Endothelial cell of umbilical vein (primary cell): Measurements from ENCODE around the gene LGALS4. TPM values are rescaled to one million over a fixed set of nuclear protein-coding genes. Genes with fewer than 3 reads are reported as not detected.

ENCODE experiments used
- BruUV-seq: library from RNA; stranded (reverse); fragments of 400-500 nt; replicated peaks from 2 replicates; lab custom pipeline; 2021; lab: Mats Ljungman, UMichigan
- CTCF ChIA-PET: fragments of 300-600, 350-600 bp; sonication (Branson Sonifier 250); formaldehyde crosslinking; loops from one replicate; lab custom pipeline; 2021; ENCODE audit warnings: antibody characterized with exemption, inconsistent platforms; lab: Charles Lee
- POLR2A ChIA-PET: fragments of 300-600, 350-600 bp; sonication (Branson Sonifier 250); formaldehyde crosslinking; loops from one replicate; lab custom pipeline; 2021; ENCODE audit warnings: antibody characterized with exemption, inconsistent platforms; lab: Charles Lee
- DNase-seq: peaks from one replicate; pipeline ENCODE4 v3.0.0-alpha.2; 2011; ENCODE audit warnings: low read depth, low spot score
- FAIRE-seq: peaks from 2 replicates; lab custom pipeline; 2011; peaks lifted over from hg19 to GRCh38; lab: Jason Lieb, UNC
- H2AFZ ChIP-seq: 2 replicates; pipeline ENCODE4 v1.6.0; 2012; ENCODE audit warnings: low read depth, low read length, control low read depth, inconsistent platforms
- H3K27ac ChIP-seq: 2 replicates; pipeline ENCODE4 v1.5.1; 2011; ENCODE audit warnings: low read depth, mild to moderate bottlenecking, control low read depth, low read length, moderate library complexity; ENCODE audit not compliant: insufficient read depth
- H3K27me3 ChIP-seq, 2 experiments: 2 replicates each; pipeline versions ENCODE4 v1.6.0 to v1.6.1; 2011; ENCODE audit warnings: low read length in 2 of 2, mixed read lengths in 1 of 2; ENCODE audit not compliant: control insufficient read depth in 2 of 2, insufficient read depth in 2 of 2
- H3K36me3 ChIP-seq, 2 experiments: 2 replicates in 1 of 2; 3 replicates in 1 of 2; pipeline ENCODE4 v1.5.1; 2011; ENCODE audit warnings: low read length in 2 of 2, mild to moderate bottlenecking in 1 of 2, moderate library complexity in 1 of 2; ENCODE audit not compliant: control insufficient read depth in 2 of 2, insufficient read depth in 2 of 2; ENCODE audit errors: extremely low read depth in 1 of 2
- H3K4me1 ChIP-seq: 3 replicates; pipeline ENCODE4 v1.5.1; 2011; ENCODE audit warnings: mild to moderate bottlenecking, low read length; ENCODE audit not compliant: control insufficient read depth, insufficient read depth; ENCODE audit errors: extremely low read depth
- H3K4me2 ChIP-seq: 2 replicates; pipeline ENCODE4 v1.6.1; 2011; ENCODE audit warnings: low read length, control low read depth, mixed read lengths; ENCODE audit not compliant: insufficient read depth
- H3K4me3 ChIP-seq, 3 experiments: fragments of 200-600 bp in 1 of 3; sonication (generic), shearing (Covaris generic) in 1 of 3; replicated peaks in 1 of 3; 2 replicates each; pipeline ENCODE4 v1.5.1; 2011 to 2016; ENCODE audit warnings: control low read depth in 3 of 3, low read length in 3 of 3, mild to moderate bottlenecking in 2 of 3, inconsistent platforms in 1 of 3, low read depth in 1 of 3, moderate library complexity in 1 of 3; ENCODE audit not compliant: insufficient read depth in 1 of 3
- H3K79me2 ChIP-seq: 2 replicates; pipeline ENCODE4 v1.6.0; 2012; ENCODE audit warnings: low read length, inconsistent platforms; ENCODE audit not compliant: control insufficient read depth, insufficient read depth
- H3K9ac ChIP-seq: replicated peaks from 2 replicates; pipeline ENCODE3; 2011; ENCODE audit warnings: low read length, control low read depth; ENCODE audit not compliant: insufficient read depth; ENCODE audit errors: extremely low read depth
- H3K9me1 ChIP-seq: replicated peaks from 3 replicates; pipeline ENCODE4 v1.6.0; 2011; ENCODE audit warnings: mild to moderate bottlenecking, low read length; ENCODE audit not compliant: control insufficient read depth, insufficient read depth; ENCODE audit errors: extremely low read depth
- H3K9me3 ChIP-seq: replicated peaks from 2 replicates; pipeline ENCODE4 v1.5.1; 2012; ENCODE audit warnings: low read length, inconsistent platforms; ENCODE audit not compliant: control insufficient read depth, insufficient read depth
- H4K20me1 ChIP-seq: replicated peaks from 2 replicates; pipeline ENCODE3; 2011; ENCODE audit warnings: mild to moderate bottlenecking, low read length; ENCODE audit not compliant: control insufficient read depth, insufficient read depth; ENCODE audit errors: extremely low read depth
- EZH2 ChIP-seq: IDR thresholded peaks from 2 replicates; pipeline ENCODE4 v1.6.1; 2012; ENCODE audit warnings: borderline replicate concordance, low read depth, mild to moderate bottlenecking, moderate library complexity, low read length, inconsistent platforms; ENCODE audit not compliant: severe bottlenecking
- FOS ChIP-seq: IDR thresholded peaks from 2 replicates; pipeline ENCODE4 v1.6.1; 2011; ENCODE audit warnings: mild to moderate bottlenecking, low read length, moderate library complexity, borderline replicate concordance; ENCODE audit not compliant: insufficient read depth
- GATA2 ChIP-seq: IDR thresholded peaks from 2 replicates; pipeline ENCODE4 v1.7.0; 2011; ENCODE audit warnings: low read depth, mild to moderate bottlenecking, moderate library complexity, mixed read lengths, low read length; ENCODE audit not compliant: insufficient read length, insufficient read depth
- JUN ChIP-seq: IDR thresholded peaks from 2 replicates; pipeline ENCODE4 v1.6.1; 2011; ENCODE audit warnings: borderline replicate concordance, low read depth; ENCODE audit not compliant: insufficient read length, insufficient read depth
- MYC ChIP-seq: IDR thresholded peaks from one replicate; pipeline ENCODE4 v1.6.1; 2011; ENCODE audit warnings: mild to moderate bottlenecking, low read depth, low read length
- POLR2A ChIP-seq: IDR thresholded peaks from 2 replicates; pipeline ENCODE4 v1.6.1; 2012; ENCODE audit warnings: low read depth, mild to moderate bottlenecking, control low read depth, low read length
- POLR2AphosphoS5 ChIP-seq: IDR thresholded peaks from 2 replicates; pipeline ENCODE4 v1.6.1; 2012; ENCODE audit warnings: low read depth, mild to moderate bottlenecking, control low read depth, low read length, moderate library complexity; ENCODE audit not compliant: insufficient read depth
- dilution Hi-C: fragments of 300-500 bp; cut with MboI; formaldehyde crosslinking; loops from one replicate; pipeline ENCODE4 v1.15.0; 2019; ENCODE audit warnings: low sequenced_read_pairs; ENCODE audit not compliant: extremely low pct_ligation_motif_present
- intact Hi-C: fragments of 100-400 bp; cut with micrococcal nuclease; formaldehyde crosslinking; loops from one replicate; pipeline ENCODE4 v1.10.0; 2022
- polyA plus RNA-seq, 4 experiments: library from polyadenylated mRNA; depleted of rRNA in 3 of 4; stranded (reverse) in 3 of 4; unstranded in 1 of 4; fragments of >200 nt; gene quantifications; 2 replicates each; pipeline versions ENCODE4 v1.2.1 to v1.2.3, GENCODE V29; 2011 to 2012; ENCODE audit warnings: missing spikeins in 1 of 4
- total RNA-seq: library from RNA; stranded (reverse); gene quantifications from 2 replicates; pipeline ENCODE4 v1.2.3, GENCODE V29; 2021
- TF ChIP-seq, protein P1 (sequence below), 2 donors: IDR thresholded peaks; 1 replicate in 1 of 2; 2 replicates in 1 of 2; pipeline ENCODE4 v1.5.1; 2011; ENCODE audit warnings: low read length in 2 of 2, mild to moderate bottlenecking in 2 of 2, moderate library complexity in 2 of 2, control low read depth in 1 of 2, inconsistent platforms in 1 of 2, low read depth in 1 of 2; ENCODE audit not compliant: insufficient read depth in 1 of 2; ENCODE audit errors: extremely low read depth in 1 of 2
- TF ChIP-seq, protein P2 (sequence below): IDR thresholded peaks from 2 replicates; pipeline ENCODE4 v1.6.1; 2011; ENCODE audit not compliant: insufficient read depth, insufficient read length

LGALS4 gene
- total and polyA plus RNA-seq, 2 donors (not counting 3 experiments of a cell fraction or from before 2014, with no cell fraction given), result 0.19 TPM; not detected in 1

DNA sequence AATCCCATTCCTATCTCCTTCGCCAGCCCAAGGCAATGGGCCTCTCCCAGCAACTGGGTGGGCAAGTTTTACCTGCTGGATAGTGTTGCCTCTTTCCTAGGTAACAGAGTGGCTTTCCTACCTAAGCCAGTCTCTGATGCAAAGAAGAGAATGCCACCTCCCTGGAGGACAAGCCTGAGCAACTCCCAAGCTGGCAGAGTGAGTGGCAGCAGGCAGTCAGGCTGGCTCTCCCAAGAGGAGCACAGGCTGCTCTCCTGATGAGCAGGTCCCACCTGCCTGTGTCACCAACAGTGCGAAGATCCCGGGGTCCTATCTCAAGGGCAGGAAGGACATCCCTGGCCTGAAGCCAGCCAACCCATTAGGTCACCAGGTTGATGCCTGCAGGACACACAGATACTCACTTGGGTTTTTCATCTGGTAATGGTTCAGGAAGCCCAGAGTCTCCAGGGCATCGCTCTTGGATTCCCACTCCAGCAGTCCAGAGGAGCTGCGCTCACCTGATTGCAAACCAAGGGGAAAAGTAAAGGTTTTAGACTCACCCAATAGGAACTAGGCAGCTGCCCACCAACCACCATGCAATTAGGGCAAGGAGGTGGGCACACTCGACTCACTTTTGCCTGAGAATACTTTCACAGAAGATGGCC is 24.4 kb upstream of the LGALS4 start:
- DNase-seq, result no peak

More for the DNA sequence above, 24.4 kb upstream of the LGALS4 start:
- Histone ChIP-seq H3K9ac (no peak overlapping the region), H3K27me3 (no peaks in the 10 kb centered on the region), H3K79me2 (peaks cover 9% of the 10 kb centered on the region), H3K4me2 (no peak overlapping the region), H3K27ac (no peak overlapping the region), H3K36me3 (peaks cover 40 to 53% of the 10 kb centered on the region in 2 experiments), H3K4me1 (peaks cover 3% of the 10 kb centered on the region), H3K4me3 (no peak overlapping the region), H3K9me1 (no peaks in the 10 kb centered on the region), H3K9me3 (no peaks in the 10 kb centered on the region), H4K20me1 (no peaks in the 10 kb centered on the region), H2AFZ (no peak overlapping the region)
- no TSS peak for BruUV-seq
- intact Hi-C loops, result no loop called here
- no peak for FAIRE-seq
- dilution Hi-C loops, result no loop called here
- ChIA-PET POLR2A (no interaction called here), CTCF (interaction anchor here (0.6 to 1.2 kb wide), 2 partner anchors 28 to 67 kb away, joined by 3 to 5 read pairs; no protein-coding TSS in a partner anchor)
- TF ChIP-seq, protein P1, sequence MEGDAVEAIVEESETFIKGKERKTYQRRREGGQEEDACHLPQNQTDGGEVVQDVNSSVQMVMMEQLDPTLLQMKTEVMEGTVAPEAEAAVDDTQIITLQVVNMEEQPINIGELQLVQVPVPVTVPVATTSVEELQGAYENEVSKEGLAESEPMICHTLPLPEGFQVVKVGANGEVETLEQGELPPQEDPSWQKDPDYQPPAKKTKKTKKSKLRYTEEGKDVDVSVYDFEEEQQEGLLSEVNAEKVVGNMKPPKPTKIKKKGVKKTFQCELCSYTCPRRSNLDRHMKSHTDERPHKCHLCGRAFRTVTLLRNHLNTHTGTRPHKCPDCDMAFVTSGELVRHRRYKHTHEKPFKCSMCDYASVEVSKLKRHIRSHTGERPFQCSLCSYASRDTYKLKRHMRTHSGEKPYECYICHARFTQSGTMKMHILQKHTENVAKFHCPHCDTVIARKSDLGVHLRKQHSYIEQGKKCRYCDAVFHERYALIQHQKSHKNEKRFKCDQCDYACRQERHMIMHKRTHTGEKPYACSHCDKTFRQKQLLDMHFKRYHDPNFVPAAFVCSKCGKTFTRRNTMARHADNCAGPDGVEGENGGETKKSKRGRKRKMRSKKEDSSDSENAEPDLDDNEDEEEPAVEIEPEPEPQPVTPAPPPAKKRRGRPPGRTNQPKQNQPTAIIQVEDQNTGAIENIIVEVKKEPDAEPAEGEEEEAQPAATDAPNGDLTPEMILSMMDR (IDR thresholded peaks at IDR 0.05; ENCODE audit: extremely low read depth in 1 of 2, insufficient read depth in 1 of 2, low read depth in 1 of 2, low read length in 2 of 2), result no peak
- no peak for TF ChIP-seq POLR2A
- TF ChIP-seq EZH2, result no peak
- TF ChIP-seq POLR2AphosphoS5, result no peak
- TF ChIP-seq GATA2, result no peak
- no peak for TF ChIP-seq FOS
- TF ChIP-seq MYC, result no peak
- TF ChIP-seq JUN, result no peak
- TF ChIP-seq, protein P2, sequence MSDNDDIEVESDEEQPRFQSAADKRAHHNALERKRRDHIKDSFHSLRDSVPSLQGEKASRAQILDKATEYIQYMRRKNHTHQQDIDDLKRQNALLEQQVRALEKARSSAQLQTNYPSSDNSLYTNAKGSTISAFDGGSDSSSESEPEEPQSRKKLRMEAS, result no peak
